ENCODE results near the gene PLEKHO2.

DNA sequence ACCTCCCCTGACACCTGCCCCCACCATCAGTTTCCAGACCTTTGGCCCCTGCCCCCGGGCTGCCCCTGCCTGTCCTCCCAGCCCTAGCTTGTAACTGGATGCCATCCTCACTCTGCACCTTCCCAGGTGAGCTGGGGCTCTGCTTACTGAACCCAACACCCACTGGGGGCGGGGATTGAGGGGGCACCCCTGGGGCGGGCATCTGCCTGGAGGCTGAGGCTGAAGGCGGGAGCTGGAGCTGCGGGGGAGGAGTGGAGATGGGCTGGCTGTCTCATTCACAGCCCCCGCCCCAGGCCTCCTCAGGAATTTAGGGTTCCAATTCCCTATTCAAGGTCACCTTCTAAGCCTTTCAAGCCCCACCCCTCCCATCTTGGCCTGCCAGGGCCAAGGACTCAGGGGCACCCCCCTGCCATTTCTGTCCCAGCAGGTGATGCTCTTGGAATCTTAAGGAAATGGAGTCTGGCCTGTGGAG is 33.9 kb upstream of the PLEKHO2 start:
- TF ChIP-seq, protein P1, sequence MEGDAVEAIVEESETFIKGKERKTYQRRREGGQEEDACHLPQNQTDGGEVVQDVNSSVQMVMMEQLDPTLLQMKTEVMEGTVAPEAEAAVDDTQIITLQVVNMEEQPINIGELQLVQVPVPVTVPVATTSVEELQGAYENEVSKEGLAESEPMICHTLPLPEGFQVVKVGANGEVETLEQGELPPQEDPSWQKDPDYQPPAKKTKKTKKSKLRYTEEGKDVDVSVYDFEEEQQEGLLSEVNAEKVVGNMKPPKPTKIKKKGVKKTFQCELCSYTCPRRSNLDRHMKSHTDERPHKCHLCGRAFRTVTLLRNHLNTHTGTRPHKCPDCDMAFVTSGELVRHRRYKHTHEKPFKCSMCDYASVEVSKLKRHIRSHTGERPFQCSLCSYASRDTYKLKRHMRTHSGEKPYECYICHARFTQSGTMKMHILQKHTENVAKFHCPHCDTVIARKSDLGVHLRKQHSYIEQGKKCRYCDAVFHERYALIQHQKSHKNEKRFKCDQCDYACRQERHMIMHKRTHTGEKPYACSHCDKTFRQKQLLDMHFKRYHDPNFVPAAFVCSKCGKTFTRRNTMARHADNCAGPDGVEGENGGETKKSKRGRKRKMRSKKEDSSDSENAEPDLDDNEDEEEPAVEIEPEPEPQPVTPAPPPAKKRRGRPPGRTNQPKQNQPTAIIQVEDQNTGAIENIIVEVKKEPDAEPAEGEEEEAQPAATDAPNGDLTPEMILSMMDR (IDR thresholded peaks at IDR 0.05; ENCODE audit: extremely low read depth in 1 of 2, insufficient read depth in 1 of 2, low read depth in 1 of 2, low read length in 2 of 2): no peak
- no peak for TF ChIP-seq POLR2AphosphoS5 (IDR thresholded peaks at IDR 0.05; ENCODE audit: insufficient read depth, low read depth, low read length)
- TF ChIP-seq, protein P2, sequence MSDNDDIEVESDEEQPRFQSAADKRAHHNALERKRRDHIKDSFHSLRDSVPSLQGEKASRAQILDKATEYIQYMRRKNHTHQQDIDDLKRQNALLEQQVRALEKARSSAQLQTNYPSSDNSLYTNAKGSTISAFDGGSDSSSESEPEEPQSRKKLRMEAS (IDR thresholded peaks at IDR 0.05; ENCODE audit: insufficient read depth, insufficient read length): no peak
- TF ChIP-seq POLR2A (IDR thresholded peaks at IDR 0.05; ENCODE audit: low read depth, low read length): no peak
